GM21723 (cell line): ENCODE results near the gene GAP43.
"Not testable (repeated sequence)": the region's sequence is repeated elsewhere in the genome, so short reads cannot be mapped to it uniquely, and the experiment has no call there.

ENCODE experiments used
- ATAC-seq: cut with Tn5 transposase; IDR thresholded peaks from one replicate; pipeline ENCODE4 v1.9.1; 2021; ENCODE audit warnings: mild to moderate bottlenecking, moderate library complexity; ENCODE audit not compliant: unreplicated experiment

Gene GAP43

GRCh38 chr3:115752978-115753377 lies 129.7 kb downstream of the GAP43 start:
- not testable (repeated sequence) for ATAC-seq

- ATAC-seq: no peak
Measured at GRCh38 chr3:115758076-115758763, 134.9 kb downstream of the GAP43 start.

GRCh38 chr3:115760716-115761115 lies 137.4 kb downstream of the GAP43 start:
- ATAC-seq: no peak

GRCh38 chr3:115761927-115762305 lies 138.6 kb downstream of the GAP43 start:
- ATAC-seq: no peak

- no peak for ATAC-seq
Measured at GRCh38 chr3:115766587-115767482, 143.5 kb downstream of the GAP43 start.

- ATAC-seq: no peak
Measured at GRCh38 chr3:115768661-115769060, 145.4 kb downstream of the GAP43 start.
